HL-60 (cell line): Measurements from ENCODE around the gene MSI2.

Source experiments
- GABPA ChIP-seq: IDR thresholded peaks from 2 replicates; pipeline ENCODE4 v1.6.1; 2012; ENCODE audit warnings: low read depth
- POLR2AphosphoS5 ChIP-seq: IDR thresholded peaks from 2 replicates; pipeline ENCODE4 v1.6.1; 2012; ENCODE audit warnings: low read depth
- SPI1 ChIP-seq: IDR thresholded peaks from 2 replicates; pipeline ENCODE4 v1.6.1; 2012; ENCODE audit warnings: low read depth, mild to moderate bottlenecking, borderline replicate concordance
- TF ChIP-seq, protein P1 (sequence below): IDR thresholded peaks from one replicate; pipeline ENCODE4 v1.5.1; 2011; ENCODE audit warnings: low read length, control low read depth, inconsistent platforms; ENCODE audit not compliant: insufficient read depth
- TF ChIP-seq, protein P2 (sequence below): IDR thresholded peaks from 2 replicates; pipeline ENCODE4 v1.6.1; 2012; ENCODE audit warnings: low read depth; ENCODE audit not compliant: insufficient replicate concordance

DNA sequence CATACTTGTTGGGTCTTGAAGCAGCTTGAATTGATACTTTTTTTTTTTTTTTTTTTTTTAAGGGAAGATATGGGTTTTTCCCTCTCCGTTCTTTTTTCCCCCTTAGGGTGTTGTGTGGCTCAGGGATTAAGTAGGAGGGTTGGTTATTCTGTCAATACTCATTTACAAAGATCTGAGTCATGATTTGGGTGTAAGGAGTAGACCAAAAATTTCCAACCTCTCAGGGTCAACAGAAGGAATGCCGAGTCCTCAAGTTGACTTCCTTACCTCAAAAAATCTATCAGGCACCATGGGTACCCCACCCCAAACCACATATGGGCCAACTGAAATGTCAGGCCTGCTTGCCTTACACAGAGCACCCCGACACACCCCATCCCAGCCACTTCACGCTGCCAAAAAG is 258.3 kb downstream of the MSI2 start:
- TF ChIP-seq, protein P1, sequence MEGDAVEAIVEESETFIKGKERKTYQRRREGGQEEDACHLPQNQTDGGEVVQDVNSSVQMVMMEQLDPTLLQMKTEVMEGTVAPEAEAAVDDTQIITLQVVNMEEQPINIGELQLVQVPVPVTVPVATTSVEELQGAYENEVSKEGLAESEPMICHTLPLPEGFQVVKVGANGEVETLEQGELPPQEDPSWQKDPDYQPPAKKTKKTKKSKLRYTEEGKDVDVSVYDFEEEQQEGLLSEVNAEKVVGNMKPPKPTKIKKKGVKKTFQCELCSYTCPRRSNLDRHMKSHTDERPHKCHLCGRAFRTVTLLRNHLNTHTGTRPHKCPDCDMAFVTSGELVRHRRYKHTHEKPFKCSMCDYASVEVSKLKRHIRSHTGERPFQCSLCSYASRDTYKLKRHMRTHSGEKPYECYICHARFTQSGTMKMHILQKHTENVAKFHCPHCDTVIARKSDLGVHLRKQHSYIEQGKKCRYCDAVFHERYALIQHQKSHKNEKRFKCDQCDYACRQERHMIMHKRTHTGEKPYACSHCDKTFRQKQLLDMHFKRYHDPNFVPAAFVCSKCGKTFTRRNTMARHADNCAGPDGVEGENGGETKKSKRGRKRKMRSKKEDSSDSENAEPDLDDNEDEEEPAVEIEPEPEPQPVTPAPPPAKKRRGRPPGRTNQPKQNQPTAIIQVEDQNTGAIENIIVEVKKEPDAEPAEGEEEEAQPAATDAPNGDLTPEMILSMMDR, result no peak
- TF ChIP-seq, protein P2, sequence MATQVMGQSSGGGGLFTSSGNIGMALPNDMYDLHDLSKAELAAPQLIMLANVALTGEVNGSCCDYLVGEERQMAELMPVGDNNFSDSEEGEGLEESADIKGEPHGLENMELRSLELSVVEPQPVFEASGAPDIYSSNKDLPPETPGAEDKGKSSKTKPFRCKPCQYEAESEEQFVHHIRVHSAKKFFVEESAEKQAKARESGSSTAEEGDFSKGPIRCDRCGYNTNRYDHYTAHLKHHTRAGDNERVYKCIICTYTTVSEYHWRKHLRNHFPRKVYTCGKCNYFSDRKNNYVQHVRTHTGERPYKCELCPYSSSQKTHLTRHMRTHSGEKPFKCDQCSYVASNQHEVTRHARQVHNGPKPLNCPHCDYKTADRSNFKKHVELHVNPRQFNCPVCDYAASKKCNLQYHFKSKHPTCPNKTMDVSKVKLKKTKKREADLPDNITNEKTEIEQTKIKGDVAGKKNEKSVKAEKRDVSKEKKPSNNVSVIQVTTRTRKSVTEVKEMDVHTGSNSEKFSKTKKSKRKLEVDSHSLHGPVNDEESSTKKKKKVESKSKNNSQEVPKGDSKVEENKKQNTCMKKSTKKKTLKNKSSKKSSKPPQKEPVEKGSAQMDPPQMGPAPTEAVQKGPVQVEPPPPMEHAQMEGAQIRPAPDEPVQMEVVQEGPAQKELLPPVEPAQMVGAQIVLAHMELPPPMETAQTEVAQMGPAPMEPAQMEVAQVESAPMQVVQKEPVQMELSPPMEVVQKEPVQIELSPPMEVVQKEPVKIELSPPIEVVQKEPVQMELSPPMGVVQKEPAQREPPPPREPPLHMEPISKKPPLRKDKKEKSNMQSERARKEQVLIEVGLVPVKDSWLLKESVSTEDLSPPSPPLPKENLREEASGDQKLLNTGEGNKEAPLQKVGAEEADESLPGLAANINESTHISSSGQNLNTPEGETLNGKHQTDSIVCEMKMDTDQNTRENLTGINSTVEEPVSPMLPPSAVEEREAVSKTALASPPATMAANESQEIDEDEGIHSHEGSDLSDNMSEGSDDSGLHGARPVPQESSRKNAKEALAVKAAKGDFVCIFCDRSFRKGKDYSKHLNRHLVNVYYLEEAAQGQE, result no peak
- TF ChIP-seq POLR2AphosphoS5 (no peak), GABPA (no peak), SPI1 (no peak)
